HepG2 (cell line): ENCODE measurements around the gene NUDT13. TPM values are rescaled to one million over a fixed set of nuclear protein-coding genes. Genes with fewer than 3 reads are reported as not detected.

ENCODE experiments used
- BCL6 ChIP-seq: IDR thresholded peaks from 2 replicates; pipeline ENCODE4 v1.6.1; 2016; ENCODE audit warnings: missing genetic modification reagents, missing compliant biosample characterization
- BRCA1 ChIP-seq: sonication (generic); formaldehyde crosslinking; IDR thresholded peaks from 2 replicates; pipeline ENCODE4 v1.4.0; 2020; ENCODE audit warnings: missing genetic modification reagents
- CBX1 ChIP-seq: IDR thresholded peaks from one replicate; pipeline ENCODE4 v1.6.1; 2016; ENCODE audit warnings: antibody characterized with exemption, low read depth
- FOXA1 ChIP-seq, 2 experiments: fragments of 450-650 bp in 1 of 2; sonication (generic) in 1 of 2; formaldehyde crosslinking in 1 of 2; IDR thresholded peaks; 2 replicates each; pipeline versions ENCODE4 v1.4.0 to v1.6.1; 2016 to 2020; ENCODE audit warnings: missing genetic modification reagents in 1 of 2
- GABPB1 ChIP-seq: IDR thresholded peaks from 2 replicates; pipeline ENCODE4 v1.6.1; 2016; ENCODE audit warnings: mild to moderate bottlenecking, missing genetic modification reagents, moderate library complexity, missing compliant biosample characterization
- GRHL1 ChIP-seq: sonication (generic); formaldehyde crosslinking; conservative IDR thresholded peaks from 2 replicates; pipeline ENCODE4 v1.8.0; 2022; ENCODE audit warnings: missing genetic modification reagents
- JUN ChIP-seq: sonication (generic); formaldehyde crosslinking; IDR thresholded peaks from 2 replicates; pipeline ENCODE4 v1.4.0; 2020; ENCODE audit warnings: mild to moderate bottlenecking, missing genetic modification reagents
- KAT8 ChIP-seq: IDR thresholded peaks from 2 replicates; pipeline ENCODE4 v1.6.1; 2016; ENCODE audit warnings: missing genetic modification reagents, missing compliant biosample characterization
- KIAA2018 ChIP-seq: sonication (generic); formaldehyde crosslinking; IDR thresholded peaks from 2 replicates; pipeline ENCODE4 v1.5.0; 2020; ENCODE audit warnings: mild to moderate bottlenecking, missing genetic modification reagents, borderline replicate concordance
- MYPOP ChIP-seq: sonication (generic); formaldehyde crosslinking; IDR thresholded peaks from 2 replicates; pipeline ENCODE4 v1.8.1; 2023; ENCODE audit warnings: mild to moderate bottlenecking, moderate library complexity, missing genetic modification reagents
- SCMH1 ChIP-seq: sonication (generic); formaldehyde crosslinking; IDR thresholded peaks from 2 replicates; pipeline ENCODE4 v1.9.0; 2021; ENCODE audit warnings: missing genetic modification reagents, mild to moderate bottlenecking, borderline replicate concordance
- SMAD1 ChIP-seq: sonication (generic); formaldehyde crosslinking; IDR thresholded peaks from 2 replicates; pipeline ENCODE4 v1.4.0; 2020; ENCODE audit warnings: missing genetic modification reagents, low read depth, mild to moderate bottlenecking, borderline replicate concordance
- SMARCC2 ChIP-seq: fragments of 450-650 bp; IDR thresholded peaks from 2 replicates; pipeline ENCODE4 v1.6.1; 2017; ENCODE audit warnings: antibody characterized with exemption, mild to moderate bottlenecking
- SRY ChIP-seq: sonication (generic); formaldehyde crosslinking; IDR thresholded peaks from 2 replicates; pipeline ENCODE4 v1.8.0; 2022; ENCODE audit warnings: mild to moderate bottlenecking, missing genetic modification reagents
- TCF7L2 ChIP-seq: IDR thresholded peaks from 2 replicates; pipeline ENCODE4 v1.6.1; 2011; ENCODE audit warnings: mild to moderate bottlenecking, low read depth, low read length, moderate library complexity
- U2AF1 ChIP-seq: fragments of 200-400 bp; formaldehyde crosslinking; optimal IDR thresholded peaks from 2 replicates; pipeline ENCODE3; 2017; ENCODE audit warnings: mild to moderate bottlenecking, low read depth, low read length
- ZBTB1 ChIP-seq: sonication (generic); formaldehyde crosslinking; IDR thresholded peaks from 2 replicates; pipeline ENCODE4 v1.4.0; 2020; ENCODE audit warnings: missing genetic modification reagents, borderline replicate concordance
- ZNF264 ChIP-seq: sonication (generic); formaldehyde crosslinking; IDR thresholded peaks from 2 replicates; pipeline ENCODE4 v1.4.0; 2020; ENCODE audit warnings: missing genetic modification reagents
- ZNF598 ChIP-seq: sonication (generic); formaldehyde crosslinking; IDR thresholded peaks from 2 replicates; pipeline ENCODE4 v1.5.1; 2020; ENCODE audit warnings: mild to moderate bottlenecking, missing genetic modification reagents, borderline replicate concordance
- ZNF674 ChIP-seq: sonication (generic); formaldehyde crosslinking; IDR thresholded peaks from 2 replicates; pipeline ENCODE4 v1.5.0; 2020; ENCODE audit warnings: low read depth, mild to moderate bottlenecking, missing genetic modification reagents
- polyA plus RNA-seq, 8 experiments: library from polyadenylated mRNA; depleted of rRNA in 3 of 8; stranded (reverse) in 7 of 8; unstranded in 1 of 8; fragments of >200 nt; fragmentation: Illumina TruSeq in 4 of 8; extraction: Trizol in 4 of 8; gene quantifications; 2 replicates each; pipeline versions ENCODE4 v1.2.1 to v1.2.3, GENCODE V29; 2011 to 2016; ENCODE audit warnings: low read depth in 4 of 8, missing spikeins in 1 of 8, mixed read lengths in 1 of 8; ENCODE audit not compliant: insufficient read depth in 1 of 8
- total RNA-seq, 5 experiments: library from RNA; depleted of rRNA; stranded (reverse); fragments of >200 nt; fragmentation: Illumina TruSeq; extraction: Trizol; gene quantifications; 2 replicates each; pipeline ENCODE4 v1.2.3, GENCODE V29; 2016; ENCODE audit warnings: low read depth in 1 of 5

The NUDT13 gene
- total and polyA plus RNA-seq, 2 of the 13 experiments (the other 11 are each of a cell fraction or from before 2014, with no cell fraction given): 4.2 to 6.5 TPM

GRCh38 chr10:73167783-73168464, 57.7 kb downstream of the NUDT13 start, which contains the start of the genes ECD and FAM149B1 (continued):
- no peak for TF ChIP-seq KIAA2018 (CRISPR knock-in tag)
- peak; percentile 42 for TF ChIP-seq SRY (CRISPR knock-in tag)
- TF ChIP-seq FOXA1 (IDR thresholded peaks at IDR 0.05): no peak
- no peak for TF ChIP-seq FOXA1 (CRISPR knock-in tag; IDR thresholded peaks at IDR 0.05)
- TF ChIP-seq MYPOP (CRISPR knock-in tag): peak; percentile 67; the same call in 1 of the 2 replicates
- TF ChIP-seq U2AF1: no peak
- no peak for TF ChIP-seq SCMH1 (CRISPR knock-in tag)
- peak; percentile 98 for TF ChIP-seq GABPB1
- peak; percentile 99 for TF ChIP-seq KAT8
- TF ChIP-seq TCF7L2: no peak
- no peak; the same call in 1 of the 2 replicates for TF ChIP-seq BCL6
- TF ChIP-seq CBX1: peak; percentile 91
- peak; percentile 72 for TF ChIP-seq JUN (CRISPR knock-in tag)
- TF ChIP-seq ZNF674 (CRISPR knock-in tag): no peak
- no peak for TF ChIP-seq ZBTB1 (CRISPR knock-in tag)
- TF ChIP-seq ZNF264 (CRISPR knock-in tag): peak; percentile 18; the same call in 1 of the 2 replicates
- TF ChIP-seq SMARCC2: no peak
- TF ChIP-seq BRCA1 (CRISPR knock-in tag): no peak
- TF ChIP-seq SMAD1 (CRISPR knock-in tag): no peak; the same call in 1 of the 2 replicates
- TF ChIP-seq GRHL1: no peak
- peak; percentile 41; the same call in 1 of the 2 replicates for TF ChIP-seq ZNF598
